ENCODE measurements around the gene CALHM2. TPM values are rescaled to one million over a fixed set of nuclear protein-coding genes. Genes with fewer than 3 reads are reported as not detected.

Gene CALHM2
- total and polyA plus RNA-seq, 2 donors (not counting 1 experiment from before 2014, with no cell fraction given) = 16.3 to 42.8 TPM

- H3K79me2 ChIP-seq (ENCODE audit: control insufficient read depth, insufficient read depth, low read length) = peaks cover 18% of the 10 kb centered on the region
- CTCF ChIA-PET = interaction anchor here (0.8 to 7.1 kb wide), 8 partner anchors 15 to 35 kb away, joined by 3 to 50 read pairs (median 14); no protein-coding TSS in a partner anchor
- peaks cover 20 to 39% of the 10 kb centered on the region in 2 donors for H3K4me1 ChIP-seq (ENCODE audit: control insufficient read depth in 2 of 2, insufficient read depth in 2 of 2, low read length in 2 of 2)
- POLR2A ChIA-PET = interaction anchor here (1.4 to 2.5 kb wide), 2 partner anchors 16 to 20 kb away, joined by 11 to 24 read pairs; no protein-coding TSS in a partner anchor
- H3K4me2 ChIP-seq (replicated peaks; ENCODE audit: low read depth, low read length, poor library complexity, severe bottlenecking) = peak overlapping the region; percentile 98
- H3K9me3 ChIP-seq (ENCODE audit: control extremely low read depth in 1 of 3, control insufficient read depth in 2 of 3, insufficient read depth in 1 of 3, low read length in 2 of 3) = no peaks in the 10 kb centered on the region
- H3K9ac ChIP-seq (ENCODE audit: low read length) = peak overlapping the region; percentile 90
- TF ChIP-seq EZH2 (IDR thresholded peaks at IDR 0.05; ENCODE audit: borderline replicate concordance, insufficient read depth, low read depth, low read length, poor library complexity, severe bottlenecking) = no peak
- TF ChIP-seq CTCF (IDR thresholded peaks at IDR 0.05) = no peak
- H3K4me3 ChIP-seq (ENCODE audit: control extremely low read depth in 1 of 5, extremely low read depth in 1 of 5, insufficient read depth in 1 of 5, low read depth in 2 of 5, low read length in 4 of 5) = peak overlapping the region in 4 of 5 experiments; percentile 59 to 91 (median 72)
- peak overlapping the region; percentile 98 for H2AFZ ChIP-seq (ENCODE audit: insufficient read depth, low read depth, low read length, poor library complexity, severe bottlenecking)
- WGBS (ENCODE audit: insufficient coverage) = 2% methylated on average over 13 of the region's 14 CpGs
- Mint-ChIP-seq H3K27ac (peak overlapping the region; percentile 91), H3K4me3 (peak overlapping the region; percentile 93), H3K4me1 (peaks cover 42% of the 10 kb centered on the region), H3K27me3 (no peaks in the 10 kb centered on the region), H3K9me3 (ENCODE audit: insufficient read depth) (no peaks in the 10 kb centered on the region)
- intact Hi-C loops (cut with micrococcal nuclease) = no loop called here
- no peaks in the 10 kb centered on the region for H4K20me1 ChIP-seq (ENCODE audit: control insufficient read depth, insufficient read depth, low read length, poor library complexity, severe bottlenecking)
- peaks cover 0 to 6% (median 0%) of the 10 kb centered on the region in 4 experiments for H3K27me3 ChIP-seq (replicated peaks in 1 of 4; ENCODE audit: control extremely low read depth in 1 of 4, control insufficient read depth in 3 of 4, insufficient read depth in 4 of 4, low read length in 3 of 4)
- DNase-seq (peak; percentile 35), ATAC-seq (ENCODE audit: low read depth) (no peak)
- peaks cover 0 to 12% of the 10 kb centered on the region in 2 experiments for H3K36me3 ChIP-seq (replicated peaks in 1 of 2; ENCODE audit: control extremely low read depth in 1 of 2, control insufficient read depth in 1 of 2, extremely low read depth in 1 of 2, insufficient read depth in 2 of 2, low read length in 1 of 2)
- H3K27ac ChIP-seq (ENCODE audit: low read length in 2 of 2) = peak overlapping the region in 1 of 2 donors; percentile 71
Measured at GRCh38 chr10:103451091-103451813, 918 bp downstream of the CALHM2 start.

- 85% methylated on average over 12 of the region's 12 CpGs for WGBS (ENCODE audit: insufficient coverage)
- H3K9me3 ChIP-seq (ENCODE audit: control extremely low read depth in 1 of 3, control insufficient read depth in 2 of 3, insufficient read depth in 1 of 3, low read length in 2 of 3) = no peaks in the 10 kb centered on the region
- H3K9ac ChIP-seq (ENCODE audit: low read length) = peak overlapping the region; percentile 90
- H3K27ac ChIP-seq (ENCODE audit: low read length in 2 of 2) = no peak overlapping the region
- peaks cover 20 to 39% of the 10 kb centered on the region in 2 donors for H3K4me1 ChIP-seq (ENCODE audit: control insufficient read depth in 2 of 2, insufficient read depth in 2 of 2, low read length in 2 of 2)
- DNase-seq (no peak), ATAC-seq (ENCODE audit: low read depth) (no peak)
- Mint-ChIP-seq H3K4me3 (peak overlapping the region; percentile 93), H3K9me3 (ENCODE audit: insufficient read depth) (no peaks in the 10 kb centered on the region), H3K27ac (peak overlapping the region; percentile 91), H3K27me3 (no peaks in the 10 kb centered on the region), H3K4me1 (peaks cover 42% of the 10 kb centered on the region)
- no peaks in the 10 kb centered on the region for H4K20me1 ChIP-seq (ENCODE audit: control insufficient read depth, insufficient read depth, low read length, poor library complexity, severe bottlenecking)
- peak overlapping the region; percentile 98 for H3K4me2 ChIP-seq (replicated peaks; ENCODE audit: low read depth, low read length, poor library complexity, severe bottlenecking)
- H2AFZ ChIP-seq (ENCODE audit: insufficient read depth, low read depth, low read length, poor library complexity, severe bottlenecking) = no peak overlapping the region
- peak overlapping the region in 1 of 5 experiments; percentile 91 for H3K4me3 ChIP-seq (ENCODE audit: control extremely low read depth in 1 of 5, extremely low read depth in 1 of 5, insufficient read depth in 1 of 5, low read depth in 2 of 5, low read length in 4 of 5)
- intact Hi-C loops (cut with micrococcal nuclease) = no loop called here
- ChIA-PET CTCF (interaction anchor here (1.0 to 7.1 kb wide), 4 partner anchors 22 to 33 kb away, joined by 3 to 50 read pairs (median 18); no protein-coding TSS in a partner anchor), POLR2A (no interaction called here)
- peaks cover 0 to 22% of the 10 kb centered on the region in 2 experiments for H3K36me3 ChIP-seq (replicated peaks in 1 of 2; ENCODE audit: control extremely low read depth in 1 of 2, control insufficient read depth in 1 of 2, extremely low read depth in 1 of 2, insufficient read depth in 2 of 2, low read length in 1 of 2)
- no peak for TF ChIP-seq EZH2 (IDR thresholded peaks at IDR 0.05; ENCODE audit: borderline replicate concordance, insufficient read depth, low read depth, low read length, poor library complexity, severe bottlenecking)
- no peak for TF ChIP-seq CTCF (IDR thresholded peaks at IDR 0.05)
- H3K27me3 ChIP-seq (replicated peaks in 1 of 4; ENCODE audit: control extremely low read depth in 1 of 4, control insufficient read depth in 3 of 4, insufficient read depth in 4 of 4, low read length in 3 of 4) = peaks cover 0 to 6% (median 0%) of the 10 kb centered on the region in 4 experiments
- H3K79me2 ChIP-seq (ENCODE audit: control insufficient read depth, insufficient read depth, low read length) = peaks cover 18% of the 10 kb centered on the region
Measured at GRCh38 chr10:103450201-103450695, 1.9 kb downstream of the CALHM2 start.

Measured in B cell (primary cell).